H9 (cell line): Measurements from ENCODE around the gene ATP11C. TPM values are rescaled to one million over a fixed set of nuclear protein-coding genes. Genes with fewer than 3 reads are reported as not detected.

Experiments used
- DNase-seq: peaks from one replicate; pipeline ENCODE4 v3.0.0-alpha.2; 2017
- H2AFZ ChIP-seq: one replicate; pipeline ENCODE4 v1.6.1; 2013; ENCODE audit warnings: mild to moderate bottlenecking, low read length, control low read depth, moderate library complexity
- H2AK5ac ChIP-seq: 2 replicates; pipeline ENCODE4 v1.6.1; 2013; ENCODE audit warnings: low read length, control low read depth, mixed read lengths; ENCODE audit not compliant: insufficient read length
- H2BK120ac ChIP-seq: one replicate; pipeline ENCODE4 v1.6.1; 2013; ENCODE audit warnings: low read depth, mild to moderate bottlenecking, low read length, control low read depth, inconsistent platforms; ENCODE audit not compliant: poor library complexity, severe bottlenecking
- H2BK12ac ChIP-seq: 2 replicates; pipeline ENCODE4 v1.6.1; 2013; ENCODE audit warnings: low read length, control low read depth, mixed read lengths, low read depth; ENCODE audit not compliant: insufficient read length
- H2BK15ac ChIP-seq: 2 replicates; pipeline ENCODE4 v1.6.1; 2013; ENCODE audit warnings: low read depth, low read length, control low read depth
- H2BK20ac ChIP-seq: one replicate; pipeline ENCODE4 v1.6.1; 2013; ENCODE audit warnings: low read depth, mild to moderate bottlenecking, low read length, control low read depth, inconsistent platforms; ENCODE audit not compliant: poor library complexity, severe bottlenecking
- H2BK5ac ChIP-seq: 2 replicates; pipeline ENCODE4 v1.6.1; 2013; ENCODE audit warnings: low read length, control low read depth, mixed read lengths; ENCODE audit not compliant: insufficient read length
- H3K14ac ChIP-seq: 2 replicates; pipeline ENCODE4 v1.6.1; 2013; ENCODE audit warnings: low read length, control low read depth; ENCODE audit not compliant: insufficient read depth
- H3K18ac ChIP-seq: 2 replicates; pipeline ENCODE4 v1.6.1; 2013; ENCODE audit warnings: low read depth, mild to moderate bottlenecking, mixed read lengths, low read length, control low read depth; ENCODE audit not compliant: insufficient read length
- H3K23ac ChIP-seq: 2 replicates; pipeline ENCODE4 v1.6.1; 2013; ENCODE audit warnings: low read length, control low read depth, mixed read lengths, low read depth; ENCODE audit not compliant: insufficient read length
- H3K23me2 ChIP-seq: 2 replicates; pipeline ENCODE4 v1.6.1; 2013; ENCODE audit warnings: low read depth, mild to moderate bottlenecking, mixed read lengths, low read length, control low read depth; ENCODE audit not compliant: insufficient read length, poor library complexity, severe bottlenecking
- H3K27ac ChIP-seq: 2 replicates; pipeline ENCODE4 v1.5.1; 2013; ENCODE audit warnings: low read length, control low read depth, mixed read lengths, low read depth; ENCODE audit not compliant: insufficient read length
- H3K27me3 ChIP-seq: 2 replicates; pipeline ENCODE4 v1.6.1; 2013; ENCODE audit warnings: low read length, control low read depth, inconsistent platforms; ENCODE audit not compliant: insufficient read depth
- H3K4ac ChIP-seq: 2 replicates; pipeline ENCODE4 v1.6.1; 2013; ENCODE audit warnings: low read depth, mild to moderate bottlenecking, control low read depth, inconsistent platforms, low read length, moderate library complexity
- H3K4me1 ChIP-seq: 2 replicates; pipeline ENCODE4 v1.6.1; 2013; ENCODE audit warnings: low read length, control low read depth, inconsistent platforms; ENCODE audit not compliant: insufficient read depth
- H3K4me2 ChIP-seq: 2 replicates; pipeline ENCODE4 v1.6.1; 2013; ENCODE audit warnings: low read length, control low read depth, mixed read lengths; ENCODE audit not compliant: insufficient read length, insufficient read depth
- H3K56ac ChIP-seq: 2 replicates; pipeline ENCODE4 v1.6.1; 2013; ENCODE audit warnings: low read depth, mild to moderate bottlenecking, mixed read lengths, low read length, control low read depth; ENCODE audit not compliant: insufficient read length
- H3K79me1 ChIP-seq: 2 replicates; pipeline ENCODE4 v1.6.1; 2013; ENCODE audit warnings: low read depth, mild to moderate bottlenecking, moderate library complexity, low read length, control low read depth, inconsistent platforms; ENCODE audit not compliant: insufficient read depth, poor library complexity, severe bottlenecking
- H3K79me2 ChIP-seq: 2 replicates; pipeline ENCODE4 v1.6.1; 2013; ENCODE audit warnings: low read length, control low read depth, inconsistent platforms; ENCODE audit not compliant: insufficient read depth
- H3K9ac ChIP-seq: 2 replicates; pipeline ENCODE4 v1.6.1; 2013; ENCODE audit warnings: low read length, control low read depth, mixed read lengths; ENCODE audit not compliant: insufficient read length; ENCODE audit errors: extremely low read depth
- H3K9me3 ChIP-seq: one replicate; pipeline ENCODE4 v1.6.1; 2013; ENCODE audit warnings: low read depth, low read length, inconsistent platforms; ENCODE audit not compliant: control insufficient read depth
- H3T11ph ChIP-seq: one replicate; pipeline ENCODE4 v1.6.1; 2013; ENCODE audit warnings: mild to moderate bottlenecking, low read length, control low read depth, inconsistent platforms
- H4K20me1 ChIP-seq: one replicate; pipeline ENCODE4 v1.6.1; 2013; ENCODE audit not compliant: control insufficient read depth, insufficient read length, insufficient read depth
- H4K5ac ChIP-seq: 2 replicates; pipeline ENCODE4 v1.6.1; 2013; ENCODE audit warnings: low read depth, mild to moderate bottlenecking, mixed read lengths, low read length, control low read depth; ENCODE audit not compliant: insufficient read length
- H4K8ac ChIP-seq: replicated peaks from 2 replicates; pipeline ENCODE4 v1.6.1; 2013; ENCODE audit warnings: low read length, control low read depth, mixed read lengths, low read depth; ENCODE audit not compliant: insufficient read length
- H4K91ac ChIP-seq: 2 replicates; pipeline ENCODE4 v1.6.1; 2013; ENCODE audit warnings: low read depth, mild to moderate bottlenecking, moderate library complexity, mixed read lengths, low read length, control low read depth; ENCODE audit not compliant: insufficient read length
- H3K27ac Mint-ChIP-seq, 3 experiments: 2 replicates in 2 of 3; 3 replicates in 1 of 3; pipeline ENCODE4 v1.8.0; 2020 to 2021; ENCODE audit warnings: mixed read lengths in 3 of 3, mild to moderate bottlenecking in 1 of 3, moderate library complexity in 1 of 3
- H3K27me3 Mint-ChIP-seq: 2 replicates; pipeline ENCODE4 v1.8.0; 2021; ENCODE audit warnings: low read depth, mild to moderate bottlenecking, moderate library complexity, mixed read lengths
- H3K36me3 Mint-ChIP-seq, 3 experiments: 2 replicates in 2 of 3; 3 replicates in 1 of 3; pipeline ENCODE4 v1.8.0; 2020 to 2021; ENCODE audit warnings: low read depth in 3 of 3, mixed read lengths in 3 of 3; ENCODE audit not compliant: insufficient read depth in 1 of 3
- H3K4me1 Mint-ChIP-seq, 2 experiments: 2 replicates each; pipeline ENCODE4 v1.8.0; 2020; ENCODE audit warnings: mixed read lengths in 2 of 2
- H3K4me3 Mint-ChIP-seq, 2 experiments: 2 replicates in 1 of 2; 3 replicates in 1 of 2; pipeline ENCODE4 v1.8.0; 2020 to 2021; ENCODE audit warnings: mild to moderate bottlenecking in 2 of 2, mixed read lengths in 2 of 2, moderate library complexity in 1 of 2
- H3K9me3 Mint-ChIP-seq, 2 experiments: 2 replicates in 1 of 2; 3 replicates in 1 of 2; pipeline ENCODE4 v1.8.0; 2020; ENCODE audit warnings: mild to moderate bottlenecking in 2 of 2, mixed read lengths in 2 of 2, moderate library complexity in 1 of 2
- CTCF ChIP-seq: fragments of 200-600 bp; sonication (generic); conservative IDR thresholded peaks from 3 replicates; pipeline ENCODE4 v1.8.0; 2021; ENCODE audit warnings: antibody characterized with exemption, mild to moderate bottlenecking
- WGBS: extraction: QIAGEN DNeasy Blood & Tissue Kit; methylation state at CpG from one replicate; pipeline ENCODE4 v1.1.7; 2013; ENCODE audit warnings: missing lambda C conversion rate, low lambda C conversion rate, mixed read lengths; ENCODE audit not compliant: insufficient read length; ENCODE audit errors: extremely low coverage; 5-methylcytosine and 5-hydroxymethylcytosine counted together
- total RNA-seq: library from RNA; stranded (reverse); gene quantifications from 2 replicates; pipeline ENCODE4 v1.2.1, GENCODE V29; 2021

Gene ATP11C
- total RNA-seq, 1 experiment from 2014 or later, result 28.4 TPM

- Histone ChIP-seq H2BK5ac (no peak overlapping the region), H3K9me3 (no peaks in the 10 kb centered on the region), H3K79me1 (no peaks in the 10 kb centered on the region), H4K20me1 (no peaks in the 10 kb centered on the region), H2AK5ac (no peak overlapping the region), H3T11ph (no peak overlapping the region), H2BK20ac (no peak overlapping the region), H3K23me2 (no peaks in the 10 kb centered on the region), H2BK120ac (no peak overlapping the region), H2AFZ (no peak overlapping the region), H3K27ac (no peak overlapping the region), H3K27me3 (no peaks in the 10 kb centered on the region), H3K9ac (no peak overlapping the region), H3K4me2 (no peak overlapping the region), H3K18ac (no peak overlapping the region), H3K79me2 (no peaks in the 10 kb centered on the region), H3K23ac (no peak overlapping the region), H4K91ac (no peak overlapping the region), H2BK12ac (no peak overlapping the region), H3K4me1 (no peaks in the 10 kb centered on the region; the same call in 1 of the 2 replicates), H2BK15ac (no peak overlapping the region), H3K56ac (no peak overlapping the region), H3K4ac (no peak overlapping the region), H4K5ac (no peak overlapping the region), H4K8ac (no peak overlapping the region), H3K14ac (no peak overlapping the region)
- DNase-seq, result no peak
- no peak overlapping the region for H3K27ac Mint-ChIP-seq
- TF ChIP-seq CTCF, result no peak
- H3K9me3 Mint-ChIP-seq, result peaks cover 3 to 26% of the 10 kb centered on the region in 2 experiments; a peak in 3 of 5 replicates
- no peaks in the 10 kb centered on the region for H3K36me3 Mint-ChIP-seq
- WGBS, result no CpG with 5 or more reads among the region's 2 CpGs
- peaks cover 3 to 8% of the 10 kb centered on the region in 2 experiments; a peak in 2 of 4 replicates for H3K4me1 Mint-ChIP-seq
- H3K4me3 Mint-ChIP-seq, result no peak overlapping the region
- peaks cover 8% of the 10 kb centered on the region; the same call in 1 of the 2 replicates for H3K27me3 Mint-ChIP-seq
These were observed 36.4 kb upstream of the ATP11C start for GRCh38 chrX:139969286-139969685.
